ENCODE measurements around the gene PLCB1.

- no peak for TF ChIP-seq CTCF (conservative IDR thresholded peaks at IDR 0.05)
- TF ChIP-seq EZH2 (IDR thresholded peaks at IDR 0.05; ENCODE audit: low read depth) = no peak
Measured at GRCh38 chr20:8296536-8296935, 164.5 kb downstream of the PLCB1 start.

Data from PC-9 (cell line).